Endothelial cell of umbilical vein (primary cell): Measurements from ENCODE around the gene ADAMTS14. TPM values are rescaled to one million over a fixed set of nuclear protein-coding genes. Genes with fewer than 3 reads are reported as not detected.

Experiments used
- BruUV-seq: library from RNA; stranded (reverse); fragments of 400-500 nt; replicated peaks from 2 replicates; lab custom pipeline; 2021; lab: Mats Ljungman, UMichigan
- CTCF ChIA-PET: fragments of 300-600, 350-600 bp; sonication (Branson Sonifier 250); formaldehyde crosslinking; loops from one replicate; lab custom pipeline; 2021; ENCODE audit warnings: antibody characterized with exemption, inconsistent platforms; lab: Charles Lee
- POLR2A ChIA-PET: fragments of 300-600, 350-600 bp; sonication (Branson Sonifier 250); formaldehyde crosslinking; loops from one replicate; lab custom pipeline; 2021; ENCODE audit warnings: antibody characterized with exemption, inconsistent platforms; lab: Charles Lee
- DNase-seq: peaks from one replicate; pipeline ENCODE4 v3.0.0-alpha.2; 2011; ENCODE audit warnings: low read depth, low spot score
- FAIRE-seq: peaks from 2 replicates; lab custom pipeline; 2011; peaks lifted over from hg19 to GRCh38; lab: Jason Lieb, UNC
- H2AFZ ChIP-seq: 2 replicates; pipeline ENCODE4 v1.6.0; 2012; ENCODE audit warnings: low read depth, low read length, control low read depth, inconsistent platforms
- H3K27ac ChIP-seq: 2 replicates; pipeline ENCODE4 v1.5.1; 2011; ENCODE audit warnings: low read depth, mild to moderate bottlenecking, control low read depth, low read length, moderate library complexity; ENCODE audit not compliant: insufficient read depth
- H3K27me3 ChIP-seq, 2 experiments: 2 replicates each; pipeline versions ENCODE4 v1.6.0 to v1.6.1; 2011; ENCODE audit warnings: low read length in 2 of 2, mixed read lengths in 1 of 2; ENCODE audit not compliant: control insufficient read depth in 2 of 2, insufficient read depth in 2 of 2
- H3K36me3 ChIP-seq, 2 experiments: 2 replicates in 1 of 2; 3 replicates in 1 of 2; pipeline ENCODE4 v1.5.1; 2011; ENCODE audit warnings: low read length in 2 of 2, mild to moderate bottlenecking in 1 of 2, moderate library complexity in 1 of 2; ENCODE audit not compliant: control insufficient read depth in 2 of 2, insufficient read depth in 2 of 2; ENCODE audit errors: extremely low read depth in 1 of 2
- H3K4me1 ChIP-seq: 3 replicates; pipeline ENCODE4 v1.5.1; 2011; ENCODE audit warnings: mild to moderate bottlenecking, low read length; ENCODE audit not compliant: control insufficient read depth, insufficient read depth; ENCODE audit errors: extremely low read depth
- H3K4me2 ChIP-seq: 2 replicates; pipeline ENCODE4 v1.6.1; 2011; ENCODE audit warnings: low read length, control low read depth, mixed read lengths; ENCODE audit not compliant: insufficient read depth
- H3K4me3 ChIP-seq, 3 experiments: fragments of 200-600 bp in 1 of 3; sonication (generic), shearing (Covaris generic) in 1 of 3; replicated peaks in 1 of 3; 2 replicates each; pipeline ENCODE4 v1.5.1; 2011 to 2016; ENCODE audit warnings: control low read depth in 3 of 3, low read length in 3 of 3, mild to moderate bottlenecking in 2 of 3, inconsistent platforms in 1 of 3, low read depth in 1 of 3, moderate library complexity in 1 of 3; ENCODE audit not compliant: insufficient read depth in 1 of 3
- H3K79me2 ChIP-seq: 2 replicates; pipeline ENCODE4 v1.6.0; 2012; ENCODE audit warnings: low read length, inconsistent platforms; ENCODE audit not compliant: control insufficient read depth, insufficient read depth
- H3K9ac ChIP-seq: replicated peaks from 2 replicates; pipeline ENCODE3; 2011; ENCODE audit warnings: low read length, control low read depth; ENCODE audit not compliant: insufficient read depth; ENCODE audit errors: extremely low read depth
- H3K9me1 ChIP-seq: replicated peaks from 3 replicates; pipeline ENCODE4 v1.6.0; 2011; ENCODE audit warnings: mild to moderate bottlenecking, low read length; ENCODE audit not compliant: control insufficient read depth, insufficient read depth; ENCODE audit errors: extremely low read depth
- H3K9me3 ChIP-seq: replicated peaks from 2 replicates; pipeline ENCODE4 v1.5.1; 2012; ENCODE audit warnings: low read length, inconsistent platforms; ENCODE audit not compliant: control insufficient read depth, insufficient read depth
- H4K20me1 ChIP-seq: replicated peaks from 2 replicates; pipeline ENCODE3; 2011; ENCODE audit warnings: mild to moderate bottlenecking, low read length; ENCODE audit not compliant: control insufficient read depth, insufficient read depth; ENCODE audit errors: extremely low read depth
- GATA2 ChIP-seq: IDR thresholded peaks from 2 replicates; pipeline ENCODE4 v1.7.0; 2011; ENCODE audit warnings: low read depth, mild to moderate bottlenecking, moderate library complexity, mixed read lengths, low read length; ENCODE audit not compliant: insufficient read length, insufficient read depth
- JUN ChIP-seq: IDR thresholded peaks from 2 replicates; pipeline ENCODE4 v1.6.1; 2011; ENCODE audit warnings: borderline replicate concordance, low read depth; ENCODE audit not compliant: insufficient read length, insufficient read depth
- MAX ChIP-seq: IDR thresholded peaks from 2 replicates; pipeline ENCODE4 v1.6.1; 2011; ENCODE audit not compliant: insufficient read depth, insufficient read length
- dilution Hi-C: fragments of 300-500 bp; cut with MboI; formaldehyde crosslinking; loops from one replicate; pipeline ENCODE4 v1.15.0; 2019; ENCODE audit warnings: low sequenced_read_pairs; ENCODE audit not compliant: extremely low pct_ligation_motif_present
- intact Hi-C: fragments of 100-400 bp; cut with micrococcal nuclease; formaldehyde crosslinking; loops from one replicate; pipeline ENCODE4 v1.10.0; 2022
- polyA plus RNA-seq, 4 experiments: library from polyadenylated mRNA; depleted of rRNA in 3 of 4; stranded (reverse) in 3 of 4; unstranded in 1 of 4; fragments of >200 nt; gene quantifications; 2 replicates each; pipeline versions ENCODE4 v1.2.1 to v1.2.3, GENCODE V29; 2011 to 2012; ENCODE audit warnings: missing spikeins in 1 of 4
- total RNA-seq: library from RNA; stranded (reverse); gene quantifications from 2 replicates; pipeline ENCODE4 v1.2.3, GENCODE V29; 2021
- TF ChIP-seq, protein P1 (sequence below), 2 donors: IDR thresholded peaks; 1 replicate in 1 of 2; 2 replicates in 1 of 2; pipeline ENCODE4 v1.5.1; 2011; ENCODE audit warnings: low read length in 2 of 2, mild to moderate bottlenecking in 2 of 2, moderate library complexity in 2 of 2, control low read depth in 1 of 2, inconsistent platforms in 1 of 2, low read depth in 1 of 2; ENCODE audit not compliant: insufficient read depth in 1 of 2; ENCODE audit errors: extremely low read depth in 1 of 2

ADAMTS14 gene
- total and polyA plus RNA-seq, 2 donors (not counting 3 experiments of a cell fraction or from before 2014, with no cell fraction given) = not detected

DNA sequence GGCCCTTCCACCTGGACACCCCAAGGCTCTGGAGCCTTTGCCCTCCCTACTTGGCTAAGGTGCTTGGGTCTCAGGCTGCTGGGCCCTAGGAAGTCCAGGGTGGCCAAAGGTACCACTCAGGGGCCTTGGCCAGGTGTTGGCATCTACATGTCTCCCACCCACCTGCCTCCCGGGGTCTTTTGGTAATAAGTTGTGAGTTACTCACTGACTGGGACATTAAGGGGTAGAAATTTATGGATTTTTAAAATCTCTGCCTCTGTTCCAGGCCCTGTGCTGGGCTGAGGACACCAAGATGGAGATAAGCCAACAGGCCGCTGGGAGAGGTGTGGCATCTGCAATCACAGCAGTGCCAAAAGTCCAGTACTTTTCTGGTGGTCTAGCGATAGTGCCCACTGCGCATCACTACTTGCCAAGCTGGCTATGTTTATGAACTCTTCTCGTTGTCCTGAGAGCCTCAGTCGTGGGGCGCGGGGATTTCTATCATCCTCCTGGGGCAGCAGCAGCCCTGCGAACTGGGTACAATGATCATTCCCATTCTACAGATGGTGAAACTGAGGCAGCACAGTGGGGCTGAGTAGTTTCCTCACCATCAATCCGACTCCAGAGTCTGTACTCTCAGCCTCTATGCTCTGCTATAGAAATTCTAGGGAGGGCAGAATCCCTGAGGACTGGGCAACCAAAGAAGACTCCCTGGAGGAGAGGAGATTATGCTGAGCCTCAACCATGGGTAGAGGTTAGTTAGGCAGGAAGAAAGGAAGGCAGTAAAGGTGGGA is 76.7 kb downstream of the ADAMTS14 start:
- POLR2A ChIA-PET = no interaction called here
- Histone ChIP-seq H3K27ac (no peak overlapping the region), H3K9me1 (no peaks in the 10 kb centered on the region), H3K4me2 (no peak overlapping the region), H4K20me1 (no peaks in the 10 kb centered on the region), H3K4me3 (no peak overlapping the region), H3K27me3 (peaks cover 0 to under 1% of the 10 kb centered on the region in 2 experiments), H2AFZ (no peak overlapping the region), H3K9me3 (no peaks in the 10 kb centered on the region), H3K9ac (no peak overlapping the region), H3K79me2 (no peaks in the 10 kb centered on the region), H3K36me3 (no peaks in the 10 kb centered on the region), H3K4me1 (no peaks in the 10 kb centered on the region)
- CTCF ChIA-PET = interaction anchor here (1.2 kb wide), 1 partner anchor 10 kb away, joined by 3 read pairs; no protein-coding TSS in a partner anchor
- no TSS peak for BruUV-seq
- DNase-seq (no peak), FAIRE-seq (no peak)
- dilution Hi-C loops (no loop called here), intact Hi-C loops (no loop called here)
- TF ChIP-seq MAX = no peak
- TF ChIP-seq GATA2 = no peak
- TF ChIP-seq, protein P1, sequence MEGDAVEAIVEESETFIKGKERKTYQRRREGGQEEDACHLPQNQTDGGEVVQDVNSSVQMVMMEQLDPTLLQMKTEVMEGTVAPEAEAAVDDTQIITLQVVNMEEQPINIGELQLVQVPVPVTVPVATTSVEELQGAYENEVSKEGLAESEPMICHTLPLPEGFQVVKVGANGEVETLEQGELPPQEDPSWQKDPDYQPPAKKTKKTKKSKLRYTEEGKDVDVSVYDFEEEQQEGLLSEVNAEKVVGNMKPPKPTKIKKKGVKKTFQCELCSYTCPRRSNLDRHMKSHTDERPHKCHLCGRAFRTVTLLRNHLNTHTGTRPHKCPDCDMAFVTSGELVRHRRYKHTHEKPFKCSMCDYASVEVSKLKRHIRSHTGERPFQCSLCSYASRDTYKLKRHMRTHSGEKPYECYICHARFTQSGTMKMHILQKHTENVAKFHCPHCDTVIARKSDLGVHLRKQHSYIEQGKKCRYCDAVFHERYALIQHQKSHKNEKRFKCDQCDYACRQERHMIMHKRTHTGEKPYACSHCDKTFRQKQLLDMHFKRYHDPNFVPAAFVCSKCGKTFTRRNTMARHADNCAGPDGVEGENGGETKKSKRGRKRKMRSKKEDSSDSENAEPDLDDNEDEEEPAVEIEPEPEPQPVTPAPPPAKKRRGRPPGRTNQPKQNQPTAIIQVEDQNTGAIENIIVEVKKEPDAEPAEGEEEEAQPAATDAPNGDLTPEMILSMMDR (IDR thresholded peaks at IDR 0.05; ENCODE audit: extremely low read depth in 1 of 2, insufficient read depth in 1 of 2, low read depth in 1 of 2, low read length in 2 of 2) = no peak
- no peak for TF ChIP-seq JUN
